HCT116 (cell line): ENCODE measurements around the gene TMEM239.

ENCODE experiments used
- CEBPB ChIP-seq: IDR thresholded peaks from 2 replicates; pipeline ENCODE4 v1.6.1; 2012; ENCODE audit warnings: low read depth
- CTCF ChIP-seq, 3 experiments: fragments of 200-600 bp in 1 of 3; sonication (generic) in 1 of 3; IDR thresholded peaks in 2 of 3; conservative IDR thresholded peaks in 1 of 3; 2 replicates each; pipeline ENCODE4 v1.5.1; 2012 to 2017; ENCODE audit warnings: low read depth in 2 of 3, low read length in 2 of 3, antibody characterized with exemption in 1 of 3, borderline replicate concordance in 1 of 3, control low read depth in 1 of 3, mild to moderate bottlenecking in 1 of 3, mixed read lengths in 1 of 3, mixed run types in 1 of 3, moderate library complexity in 1 of 3; ENCODE audit not compliant: insufficient read depth in 1 of 3
- EZH2 ChIP-seq: fragments of 200-600 bp; sonication (generic); IDR thresholded peaks from 2 replicates; pipeline ENCODE4 v1.6.1; 2017; ENCODE audit warnings: antibody characterized with exemption, mixed run types
- EZH2phosphoT487 ChIP-seq: fragments of 200-600 bp; IDR thresholded peaks from 2 replicates; pipeline ENCODE4 v1.6.1; 2018; ENCODE audit warnings: antibody characterized with exemption, borderline replicate concordance
- POLR2A ChIP-seq: IDR thresholded peaks from 2 replicates; pipeline ENCODE4 v1.7.0; 2011; ENCODE audit warnings: borderline replicate concordance; ENCODE audit not compliant: insufficient read depth, insufficient read length; ENCODE audit errors: extremely low read depth
- POLR2AphosphoS5 ChIP-seq: IDR thresholded peaks from 2 replicates; pipeline ENCODE4 v1.6.1; 2011; ENCODE audit warnings: mild to moderate bottlenecking, low read depth, low read length, moderate library complexity
- SIN3A ChIP-seq: IDR thresholded peaks from 2 replicates; pipeline ENCODE4 v1.6.1; 2012; ENCODE audit warnings: low read depth
- YY1 ChIP-seq: IDR thresholded peaks from 2 replicates; pipeline ENCODE4 v1.6.1; 2011; ENCODE audit warnings: low read length, low read depth, moderate library complexity, mild to moderate bottlenecking; ENCODE audit not compliant: insufficient replicate concordance; ENCODE audit errors: extremely low read depth
- TF ChIP-seq, protein P1 (sequence below): IDR thresholded peaks from 2 replicates; pipeline ENCODE4 v1.6.1; 2011; ENCODE audit warnings: mild to moderate bottlenecking, low read length, moderate library complexity; ENCODE audit not compliant: insufficient replicate concordance; ENCODE audit errors: extremely low read depth

- TF ChIP-seq CTCF (IDR thresholded peaks at IDR 0.05 in 2 of 3, conservative IDR thresholded peaks at IDR 0.05 in 1 of 3; ENCODE audit: borderline replicate concordance in 1 of 3, insufficient read depth in 1 of 3, low read depth in 2 of 3, low read length in 2 of 3) (no peak), POLR2AphosphoS5 (no peak), POLR2A (no peak), CEBPB (no peak), EZH2phosphoT487 (no peak), SIN3A (no peak), YY1 (no peak), EZH2 (no peak)
- TF ChIP-seq, protein P1, sequence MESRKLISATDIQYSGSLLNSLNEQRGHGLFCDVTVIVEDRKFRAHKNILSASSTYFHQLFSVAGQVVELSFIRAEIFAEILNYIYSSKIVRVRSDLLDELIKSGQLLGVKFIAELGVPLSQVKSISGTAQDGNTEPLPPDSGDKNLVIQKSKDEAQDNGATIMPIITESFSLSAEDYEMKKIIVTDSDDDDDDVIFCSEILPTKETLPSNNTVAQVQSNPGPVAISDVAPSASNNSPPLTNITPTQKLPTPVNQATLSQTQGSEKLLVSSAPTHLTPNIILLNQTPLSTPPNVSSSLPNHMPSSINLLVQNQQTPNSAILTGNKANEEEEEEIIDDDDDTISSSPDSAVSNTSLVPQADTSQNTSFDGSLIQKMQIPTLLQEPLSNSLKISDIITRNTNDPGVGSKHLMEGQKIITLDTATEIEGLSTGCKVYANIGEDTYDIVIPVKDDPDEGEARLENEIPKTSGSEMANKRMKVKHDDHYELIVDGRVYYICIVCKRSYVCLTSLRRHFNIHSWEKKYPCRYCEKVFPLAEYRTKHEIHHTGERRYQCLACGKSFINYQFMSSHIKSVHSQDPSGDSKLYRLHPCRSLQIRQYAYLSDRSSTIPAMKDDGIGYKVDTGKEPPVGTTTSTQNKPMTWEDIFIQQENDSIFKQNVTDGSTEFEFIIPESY = no peak
Observed at GRCh38 chr20:2817341-2817726, 1.2 kb downstream of the TMEM239 start.
